IPS-18c (cell line): ENCODE measurements around the gene BLM.

Experiments
- H3K4me3 ChIP-seq: 2 replicates; pipeline ENCODE4 v1.7.0; 2013; ENCODE audit warnings: low read depth, mild to moderate bottlenecking, low read length, moderate library complexity; ENCODE audit not compliant: insufficient read depth
- H3K9me3 ChIP-seq: one replicate; pipeline ENCODE4 v1.6.1; 2013; ENCODE audit warnings: mild to moderate bottlenecking, low read length, moderate library complexity; ENCODE audit not compliant: control insufficient read depth, insufficient read depth

Gene BLM

DNA sequence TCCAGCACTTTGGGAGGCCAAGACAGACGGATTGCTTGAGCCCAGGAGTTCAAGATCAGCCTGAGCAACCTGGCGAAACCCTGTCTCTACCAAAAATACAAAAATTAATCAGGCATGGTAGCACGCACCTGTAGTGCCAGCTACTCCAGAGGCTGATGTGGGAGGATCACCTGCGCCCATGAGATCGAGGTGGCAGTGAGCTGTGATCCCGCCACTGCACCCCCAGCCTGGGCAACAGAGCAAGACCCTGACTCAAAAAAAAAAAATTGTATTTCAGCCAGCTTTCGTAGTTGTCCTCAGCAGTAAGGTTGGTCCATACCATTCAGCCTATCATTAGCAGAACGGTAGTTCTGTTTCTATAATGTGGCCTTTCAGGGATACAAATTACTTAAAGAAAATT, 84.7 kb downstream of the BLM start:
- H3K4me3 ChIP-seq = no peak overlapping the region

DNA sequence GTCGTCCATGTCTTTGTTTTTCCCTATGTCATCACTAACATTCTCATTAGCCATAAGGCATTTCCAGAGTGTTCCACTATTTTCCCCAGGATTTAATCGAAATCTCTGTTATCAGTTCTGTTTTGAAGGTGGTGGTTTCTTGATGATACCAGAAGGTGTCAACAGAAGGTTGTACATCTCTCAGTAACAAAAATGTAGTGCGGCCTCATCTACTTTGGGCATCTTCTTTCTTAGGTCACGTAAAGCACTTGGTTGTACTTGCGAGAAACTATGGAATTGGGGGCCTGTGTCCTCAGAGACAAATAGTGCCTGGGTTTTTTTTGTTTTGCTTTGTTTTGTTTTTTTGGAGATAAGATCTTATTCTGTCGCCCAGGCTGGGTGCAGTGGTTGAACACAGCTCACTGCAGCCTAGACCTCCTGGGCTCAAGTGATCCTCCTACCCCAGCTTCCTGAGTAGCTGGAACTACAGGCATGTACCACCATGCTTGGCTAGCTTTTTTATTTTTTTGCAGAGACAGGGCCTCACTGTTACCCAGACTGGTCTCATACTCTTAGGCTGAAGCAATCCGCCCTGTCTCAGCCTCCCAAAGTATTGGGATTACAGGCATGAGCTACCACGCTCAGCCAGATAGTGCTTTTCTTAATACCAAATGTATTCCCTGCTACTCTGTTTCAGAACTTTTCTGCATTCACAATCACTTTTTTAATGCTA, 90.1 kb downstream of the BLM start:
- Histone ChIP-seq H3K9me3 (no peaks in the 10 kb centered on the region), H3K4me3 (no peak overlapping the region)

More for the DNA sequence above, 84.7 kb downstream of the BLM start:
- no peaks in the 10 kb centered on the region for H3K9me3 ChIP-seq

DNA sequence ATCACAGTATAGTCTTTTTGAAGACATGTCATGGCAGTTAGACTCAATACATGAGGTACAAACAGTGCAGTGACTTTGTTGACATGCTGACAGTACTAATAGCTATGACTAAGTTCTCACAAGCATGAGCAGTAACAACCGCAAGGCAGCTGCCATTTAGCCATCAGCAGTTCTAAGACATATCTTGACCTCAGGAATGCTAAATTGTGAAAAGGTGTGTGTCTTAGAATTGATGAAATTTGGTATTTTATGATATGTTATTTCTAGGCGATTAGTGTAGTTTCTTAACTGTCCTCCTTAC, 90.6 kb downstream of the BLM start:
- H3K4me3 ChIP-seq = no peak overlapping the region
- no peaks in the 10 kb centered on the region for H3K9me3 ChIP-seq

DNA sequence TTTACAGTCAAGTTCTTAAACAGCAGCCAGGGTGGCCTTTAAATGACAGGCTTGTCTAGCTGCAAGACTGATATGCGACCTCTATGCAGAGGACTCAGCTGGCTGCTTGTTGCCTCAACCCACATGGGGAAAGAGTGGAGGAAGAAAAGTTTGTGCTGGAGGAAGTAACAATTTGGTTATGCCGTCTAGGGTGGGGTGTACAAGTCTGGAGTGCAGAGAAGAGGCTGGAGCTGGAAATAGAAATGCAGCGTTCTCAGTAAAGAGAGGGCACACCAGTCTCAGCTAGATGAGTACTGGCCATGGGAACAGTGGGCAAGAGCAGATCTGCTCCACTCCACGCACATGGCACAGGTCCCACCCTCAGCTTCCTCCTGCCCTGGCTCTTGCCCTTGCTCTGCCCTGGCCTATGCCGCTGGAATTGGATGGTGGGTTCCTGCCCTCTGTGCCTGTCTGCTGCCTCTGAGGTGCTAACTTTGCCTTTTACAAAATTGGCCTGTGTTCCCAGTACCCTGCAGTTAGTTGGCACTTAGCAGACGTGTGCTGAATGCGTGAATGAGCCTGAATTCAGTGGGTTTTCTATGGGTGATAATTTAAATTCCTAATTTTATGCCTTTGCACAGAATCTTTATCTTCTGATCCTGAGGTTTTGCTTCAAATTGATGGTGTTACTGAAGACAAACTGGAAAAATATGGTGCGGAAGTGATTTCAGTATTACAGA, 91.5 kb downstream of the BLM start:
- H3K9me3 ChIP-seq = no peaks in the 10 kb centered on the region
- no peak overlapping the region for H3K4me3 ChIP-seq

DNA sequence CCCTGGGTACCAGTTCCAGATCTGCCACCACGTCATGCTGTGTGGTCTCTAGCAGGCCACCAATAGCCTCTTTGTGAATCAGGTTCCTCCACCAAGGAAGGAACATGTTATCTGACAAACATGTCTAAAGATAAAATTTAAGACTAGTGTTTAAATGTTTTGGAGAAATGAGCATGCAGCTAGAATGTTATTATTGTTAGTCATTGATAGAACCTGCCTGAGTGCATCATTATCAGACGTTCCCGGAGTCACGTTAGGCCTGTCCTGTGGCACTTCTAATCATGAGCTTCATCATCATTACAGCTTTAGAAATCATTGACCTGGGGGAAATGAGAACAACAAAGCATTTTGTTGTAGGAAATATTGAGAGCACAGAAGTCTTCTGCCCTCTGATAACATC, 92.4 kb downstream of the BLM start:
- Histone ChIP-seq H3K9me3 (no peaks in the 10 kb centered on the region), H3K4me3 (no peak overlapping the region)

DNA sequence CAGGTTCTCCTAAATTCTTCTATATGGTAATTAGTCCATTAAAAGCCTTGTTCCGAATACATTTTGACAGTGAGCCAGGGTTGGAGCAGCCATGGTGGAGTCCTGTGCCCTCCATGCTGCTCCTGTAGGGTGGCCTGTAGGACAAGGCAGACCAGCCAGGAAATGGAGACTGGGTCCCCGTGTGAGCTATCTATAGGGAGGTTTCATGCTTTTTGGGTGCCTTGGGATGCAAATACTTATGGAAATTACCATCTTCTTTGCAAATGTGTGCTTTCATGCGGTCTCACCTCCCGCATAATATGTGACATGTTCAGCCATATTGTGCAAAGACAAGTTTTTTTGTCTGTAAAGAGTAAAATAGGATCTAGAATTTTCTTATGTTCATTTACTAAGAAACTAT, 93.2 kb downstream of the BLM start:
- Histone ChIP-seq H3K9me3 (no peaks in the 10 kb centered on the region), H3K4me3 (no peak overlapping the region)

DNA sequence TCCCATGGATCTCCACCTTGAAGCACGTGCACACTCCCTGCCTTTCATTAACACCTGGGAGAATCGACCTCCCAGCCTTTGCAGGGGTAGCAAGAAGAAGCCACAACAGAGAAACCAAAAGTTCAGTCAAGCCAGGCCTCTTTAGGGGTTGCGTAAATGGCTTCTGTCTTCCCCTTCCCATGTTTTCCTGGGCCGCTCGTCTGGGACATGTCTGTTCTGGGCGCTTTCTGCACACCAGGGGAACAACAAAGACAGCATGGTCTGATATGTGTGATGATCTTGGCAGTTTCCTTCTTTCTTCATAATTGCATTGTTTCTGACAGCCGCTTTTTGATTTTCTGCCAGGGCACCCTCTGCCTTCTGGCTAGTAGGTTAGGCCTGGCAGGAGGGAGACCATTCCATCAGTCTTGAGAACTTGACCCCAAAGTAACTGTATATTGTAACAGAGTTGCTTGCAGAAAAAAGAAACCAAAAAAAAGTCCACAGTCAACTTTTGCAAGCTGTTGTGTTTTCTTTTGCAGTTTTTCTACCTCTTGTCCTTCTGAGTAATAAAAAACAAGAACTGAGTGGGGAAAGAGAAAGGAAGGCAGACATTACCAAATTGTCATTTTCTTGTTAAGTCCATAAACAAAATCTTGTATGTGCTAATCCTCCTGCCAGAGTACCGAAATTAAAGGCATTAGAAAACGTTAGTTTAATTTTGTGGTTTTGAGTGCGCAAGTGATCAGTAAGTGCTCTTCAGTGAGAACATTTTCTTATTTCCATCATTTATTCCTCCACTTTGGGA, 95.2 kb downstream of the BLM start:
- Histone ChIP-seq H3K4me3 (no peak overlapping the region), H3K9me3 (no peaks in the 10 kb centered on the region)

DNA sequence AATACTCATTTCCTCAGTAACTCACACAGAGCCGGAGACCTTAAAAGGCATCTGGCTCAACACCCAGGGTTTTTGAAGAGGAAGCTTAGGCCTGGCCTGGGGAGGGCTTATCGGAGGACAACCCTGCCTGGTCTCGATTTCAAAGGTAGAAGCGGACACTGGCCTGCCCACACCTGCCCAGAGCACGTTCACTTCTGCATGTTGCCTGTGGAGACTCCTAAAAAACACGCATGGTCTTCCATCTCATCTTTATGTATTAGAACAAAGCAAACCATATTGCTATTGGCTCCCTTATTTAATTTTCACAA, 95.8 kb downstream of the BLM start:
- Histone ChIP-seq H3K9me3 (no peaks in the 10 kb centered on the region), H3K4me3 (no peak overlapping the region)

DNA sequence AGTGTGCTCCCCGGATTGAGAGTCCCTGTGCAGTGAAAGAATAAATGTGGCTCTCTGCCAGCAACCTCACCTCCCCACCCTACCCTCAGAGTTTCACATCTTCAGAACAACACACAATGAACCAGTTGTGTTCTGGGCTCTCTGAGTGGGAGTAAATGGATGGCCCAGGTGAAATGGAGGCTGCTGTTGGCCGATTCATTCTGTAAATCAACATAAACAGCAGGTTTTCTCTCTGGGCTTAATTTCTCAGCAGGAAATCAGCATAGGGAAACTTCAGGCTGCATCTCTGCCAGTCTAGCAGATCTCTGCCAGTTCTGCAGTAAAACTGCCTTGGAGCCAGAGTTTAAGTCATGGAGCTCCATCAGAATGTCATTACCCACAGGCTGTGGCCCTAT, 96.6 kb downstream of the BLM start:
- Histone ChIP-seq H3K9me3 (no peaks in the 10 kb centered on the region), H3K4me3 (no peak overlapping the region)

DNA sequence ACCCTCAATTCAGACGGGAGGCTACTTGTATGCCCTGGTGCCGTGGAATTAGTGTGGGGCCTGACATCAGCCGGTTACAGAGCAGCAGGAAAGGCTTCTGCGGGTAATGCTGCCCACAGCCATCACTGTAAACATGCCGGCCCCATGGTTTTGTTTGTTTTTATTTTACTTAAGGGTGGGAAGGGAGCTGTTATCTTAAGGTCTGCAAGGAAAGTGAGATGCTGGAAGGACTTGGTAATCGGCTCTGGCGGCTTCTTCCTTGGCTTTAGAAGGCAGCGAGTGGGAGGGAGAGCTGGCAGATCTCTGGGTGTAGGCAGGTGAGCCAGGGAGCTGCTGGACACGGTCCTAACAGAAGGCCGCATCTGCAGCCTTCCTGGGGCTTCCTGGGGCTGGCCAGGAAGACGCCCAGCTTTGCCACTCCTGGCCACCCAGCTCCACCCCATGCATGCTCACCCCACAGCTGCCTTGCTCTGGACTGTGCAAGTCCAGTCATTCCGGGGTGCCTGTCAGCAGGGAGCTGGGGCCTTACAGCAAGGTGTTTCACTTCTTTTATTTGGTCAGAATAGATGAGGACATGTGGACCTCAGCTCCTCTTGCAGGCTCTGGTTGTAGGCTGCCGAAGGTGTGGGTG, 97.2 kb downstream of the BLM start:
- no peak overlapping the region for H3K4me3 ChIP-seq
- no peaks in the 10 kb centered on the region for H3K9me3 ChIP-seq

DNA sequence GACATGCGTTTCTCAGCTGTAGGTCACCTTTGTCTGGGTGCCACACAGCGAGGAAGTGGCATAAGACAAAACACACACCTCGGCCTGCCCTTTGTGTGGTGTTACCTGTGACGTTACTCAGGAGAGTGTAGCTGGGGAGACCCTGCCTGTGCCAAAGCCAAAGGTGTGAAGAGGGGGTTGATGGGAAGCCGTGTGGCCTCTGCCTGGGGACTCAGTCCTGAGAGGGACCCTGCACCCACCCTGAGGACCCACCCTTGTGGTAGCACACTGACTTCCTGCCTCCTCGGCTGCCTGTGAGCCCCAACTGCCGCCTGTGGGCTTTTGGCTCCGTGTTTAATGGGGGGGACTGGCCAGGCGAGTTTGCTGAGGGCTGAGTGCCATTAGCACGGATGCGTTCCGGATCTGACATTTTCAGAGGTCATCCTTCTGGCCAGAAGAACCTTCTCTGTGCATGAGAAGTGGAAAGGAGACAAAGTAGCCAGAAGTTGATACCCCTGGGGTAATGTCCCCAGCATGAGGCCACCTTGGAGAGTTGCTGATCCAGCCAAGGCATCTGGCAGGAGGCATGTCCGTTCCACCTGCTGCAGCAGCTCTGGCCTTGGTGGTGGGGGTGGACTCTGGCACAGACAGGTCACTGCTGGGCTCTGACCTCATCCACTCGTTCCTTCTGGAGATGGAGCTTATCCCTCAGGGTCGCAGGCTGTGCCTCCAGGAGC, 99.4 kb downstream of the BLM start:
- Histone ChIP-seq H3K4me3 (no peak overlapping the region; the same call in 1 of the 2 replicates), H3K9me3 (no peaks in the 10 kb centered on the region)

DNA sequence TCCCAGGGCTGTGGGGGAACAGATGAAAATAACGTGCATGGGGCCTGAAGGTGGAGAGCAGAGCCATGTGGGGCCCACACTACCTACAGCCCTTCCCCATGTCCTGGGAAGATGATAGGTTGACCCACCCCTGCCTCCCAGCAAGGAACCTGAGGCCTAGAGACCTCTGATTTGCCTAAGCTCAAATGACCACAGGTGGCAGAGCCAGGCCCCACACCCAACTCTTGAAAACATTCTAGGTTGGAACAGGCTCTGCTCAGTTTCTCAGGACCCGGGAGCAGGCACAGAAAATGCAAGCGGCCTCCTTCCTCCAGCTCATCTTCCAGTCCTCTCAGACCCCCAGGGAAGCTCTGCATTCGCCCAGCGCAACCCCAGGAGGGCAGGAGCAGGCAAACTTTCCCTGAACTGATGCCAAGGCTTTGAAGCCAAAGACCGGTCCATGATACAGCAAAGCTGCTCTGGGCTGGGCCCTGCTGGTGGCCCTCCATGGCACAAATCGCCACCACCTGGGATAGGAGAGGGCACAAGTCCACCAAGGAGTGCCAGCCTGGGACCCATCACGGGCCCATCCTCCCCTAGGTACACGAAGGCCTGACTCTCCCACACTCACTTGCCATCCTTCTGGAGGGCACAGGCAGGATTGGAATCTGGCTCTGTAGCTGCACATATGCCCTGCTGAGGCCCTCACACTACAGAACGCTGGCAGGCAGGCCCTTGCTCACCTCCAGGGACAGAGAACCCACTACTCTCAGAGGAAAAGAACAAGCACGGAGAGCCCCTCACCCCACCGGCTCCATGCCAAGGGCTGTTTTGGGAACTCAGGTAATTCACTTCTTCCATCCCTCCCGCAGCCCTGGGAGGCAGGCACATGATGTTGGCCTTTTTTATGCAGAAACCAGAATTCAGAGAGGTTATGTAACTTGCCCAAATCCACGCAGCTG, 100.2 kb downstream of the BLM start:
- Histone ChIP-seq H3K4me3 (no peak overlapping the region; the same call in 1 of the 2 replicates), H3K9me3 (no peaks in the 10 kb centered on the region)

DNA sequence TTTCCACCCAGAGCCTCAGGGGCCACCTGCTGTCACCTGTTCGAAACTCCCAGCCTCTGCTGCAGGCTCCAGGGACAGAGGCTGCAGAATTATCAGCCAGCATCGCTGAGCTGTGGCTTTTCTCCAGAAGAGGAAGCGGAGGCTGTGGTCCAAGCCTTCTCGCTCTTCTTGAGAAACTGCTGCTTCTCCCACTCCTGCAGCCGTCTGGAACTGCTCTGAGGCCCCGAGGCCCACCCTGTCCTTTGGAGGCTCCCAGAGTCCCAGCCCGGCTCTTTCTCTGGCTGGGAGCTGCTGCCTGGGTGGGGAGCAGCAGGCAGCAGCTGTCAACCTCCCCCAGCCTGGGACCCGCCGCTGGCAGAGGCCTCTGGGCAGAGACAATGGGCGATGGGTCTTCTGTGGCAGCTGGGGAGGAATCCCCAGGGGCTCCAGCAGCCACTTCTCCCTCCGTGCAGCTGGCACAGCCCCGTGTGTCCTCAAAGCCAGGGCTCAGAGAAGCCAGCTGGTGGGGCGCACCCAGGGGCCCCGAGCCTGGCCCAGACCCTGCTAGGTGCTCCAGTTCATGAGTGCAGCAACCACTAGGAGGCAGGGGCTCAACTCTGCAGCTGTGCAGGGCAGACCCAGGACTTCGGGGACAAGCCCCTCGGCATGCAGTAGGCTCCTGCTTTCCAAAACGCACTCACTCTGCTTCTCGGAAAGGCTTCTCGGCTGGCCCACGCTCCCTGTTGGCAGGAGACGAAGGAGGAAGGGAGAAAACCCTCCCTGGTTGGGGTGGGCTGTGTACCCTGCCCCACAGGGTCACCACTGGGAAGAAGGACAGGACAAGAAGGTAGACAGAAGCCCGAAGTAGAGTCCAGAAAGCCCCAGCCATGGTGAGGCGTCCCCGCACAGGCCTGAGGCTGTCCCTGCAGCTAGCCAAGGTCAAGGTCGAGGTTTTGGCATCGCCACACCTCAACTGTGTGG, 101.4 kb downstream of the BLM start:
- Histone ChIP-seq H3K4me3 (no peak overlapping the region), H3K9me3 (peaks cover under 1% of the 10 kb centered on the region)

DNA sequence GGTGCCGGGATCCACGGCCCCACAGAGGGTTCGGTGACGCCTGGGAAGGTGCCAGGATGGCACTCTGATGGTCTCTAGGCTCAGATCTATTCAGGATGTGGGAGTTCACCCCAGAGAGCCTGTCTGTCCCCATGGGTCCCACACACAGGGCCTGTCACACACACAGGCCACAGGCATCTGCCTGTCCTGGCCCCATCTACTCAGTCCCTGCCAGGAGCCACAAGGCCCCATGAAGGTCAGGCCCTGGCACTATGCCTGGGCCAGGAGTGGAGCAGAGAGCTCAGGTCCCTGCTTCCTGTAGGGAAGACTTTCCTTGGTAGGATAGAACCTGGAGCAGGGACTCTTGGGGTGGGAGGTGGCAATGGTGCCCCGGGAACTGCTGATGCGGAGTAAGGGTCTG, 102.2 kb downstream of the BLM start:
- Histone ChIP-seq H3K4me3 (no peak overlapping the region), H3K9me3 (peaks cover 3% of the 10 kb centered on the region)

DNA sequence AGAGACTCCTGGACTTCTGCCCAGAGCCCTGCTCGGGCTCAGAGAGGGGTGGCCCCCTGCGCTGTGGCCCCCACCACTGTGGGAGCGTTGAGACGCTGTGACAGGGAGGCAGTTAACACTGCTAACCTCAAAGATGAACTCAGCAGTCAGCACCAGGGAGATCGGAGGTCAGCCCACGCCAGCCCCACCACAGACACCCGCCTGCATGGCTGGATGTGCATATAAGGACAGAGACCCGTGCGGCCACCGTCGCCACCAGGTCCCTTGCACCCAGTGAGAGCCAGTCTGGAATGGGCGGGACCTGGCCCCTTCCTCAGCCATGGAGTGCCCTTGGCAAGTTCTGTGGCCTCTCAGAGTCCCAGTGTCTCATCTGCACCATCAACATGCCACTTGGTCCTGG, 102.7 kb downstream of the BLM start:
- H3K9me3 ChIP-seq = peaks cover 5% of the 10 kb centered on the region
- no peak overlapping the region for H3K4me3 ChIP-seq
